CD4-positive, CD25-positive, alpha-beta regulatory T cell (primary cell): ENCODE data around the gene SNAPC1. TPM values are rescaled to one million over a fixed set of nuclear protein-coding genes. Genes with fewer than 3 reads are reported as not detected.

Experiments used
- ATAC-seq, 2 donors: fragments of 150-1000 bp; cut with Tn5 transposase; one replicate each; pipeline ENCODE4 v1.10.0; 2021; ENCODE audit warnings: low read depth in 2 of 2, moderate number of reproducible peaks in 2 of 2, moderate library complexity in 1 of 2
- DNase-seq, 3 donors: peaks; one replicate each; pipeline versions ENCODE4 v3.0.0 to v3.0.0-alpha.2; 2012 to 2022; ENCODE audit warnings: mixed read lengths in 1 of 3
- H3K27ac ChIP-seq: one replicate; pipeline ENCODE4 v1.7.0; 2013; ENCODE audit warnings: mild to moderate bottlenecking, low read length; ENCODE audit not compliant: insufficient read depth, poor library complexity, severe bottlenecking
- H3K27me3 ChIP-seq: one replicate; pipeline ENCODE4 v1.7.0; 2013; ENCODE audit warnings: low read length; ENCODE audit not compliant: control insufficient read depth, insufficient read depth
- H3K36me3 ChIP-seq: one replicate; pipeline ENCODE4 v1.7.0; 2013; ENCODE audit warnings: mild to moderate bottlenecking, low read length, moderate library complexity; ENCODE audit not compliant: control insufficient read depth, insufficient read depth
- H3K4me1 ChIP-seq: 2 replicates; pipeline ENCODE4 v1.7.0; 2013; ENCODE audit warnings: mild to moderate bottlenecking, low read length; ENCODE audit not compliant: insufficient read depth, control insufficient read depth, poor library complexity, severe bottlenecking
- H3K4me3 ChIP-seq: one replicate; pipeline ENCODE4 v1.7.0; 2013; ENCODE audit warnings: low read depth, mild to moderate bottlenecking, low read length, moderate library complexity
- H3K9me3 ChIP-seq, 2 experiments: 1 replicate in 1 of 2; 2 replicates in 1 of 2; pipeline ENCODE4 v1.7.0; 2013; ENCODE audit warnings: low read length in 2 of 2, mild to moderate bottlenecking in 1 of 2, moderate library complexity in 1 of 2; ENCODE audit not compliant: control insufficient read depth in 2 of 2
- H3K27ac Mint-ChIP-seq, 3 donors: one replicate each; pipeline ENCODE4 v1.8.0; 2020 to 2022; ENCODE audit warnings: mild to moderate bottlenecking in 3 of 3, mixed read lengths in 3 of 3, moderate library complexity in 2 of 3
- H3K27me3 Mint-ChIP-seq: one replicate; pipeline ENCODE4 v1.8.0; 2022; ENCODE audit warnings: mild to moderate bottlenecking, mixed read lengths
- H3K36me3 Mint-ChIP-seq: one replicate; pipeline ENCODE4 v1.8.0; 2020; ENCODE audit warnings: mixed read lengths
- H3K4me1 Mint-ChIP-seq, 4 donors: one replicate each; pipeline ENCODE4 v1.8.0; 2020 to 2022; ENCODE audit warnings: mixed read lengths in 4 of 4, mild to moderate bottlenecking in 1 of 4
- H3K4me3 Mint-ChIP-seq, 4 donors: one replicate each; pipeline ENCODE4 v1.8.0; 2020 to 2022; ENCODE audit warnings: mild to moderate bottlenecking in 4 of 4, mixed read lengths in 4 of 4, moderate library complexity in 3 of 4
- H3K9me3 Mint-ChIP-seq, 7 donors: one replicate each; pipeline ENCODE4 v1.8.0; 2020 to 2022; ENCODE audit warnings: mixed read lengths in 7 of 7, mild to moderate bottlenecking in 3 of 7, moderate library complexity in 2 of 7
- polyA plus RNA-seq, 4 donors: library from polyadenylated mRNA; unstranded; fragments of 300-500 nt; fragmentation: Illumina TruSeq; gene quantifications; one replicate each; pipeline ENCODE4 v1.2.3, GENCODE V29; 2021
- total RNA-seq: library from RNA; stranded (reverse); gene quantifications from one replicate; pipeline ENCODE4 v1.2.3, GENCODE V29; 2022

Gene SNAPC1
- total and polyA plus RNA-seq, 5 donors from 2014 or later, result 3.9 to 4.7 (median 4.2) TPM

DNA sequence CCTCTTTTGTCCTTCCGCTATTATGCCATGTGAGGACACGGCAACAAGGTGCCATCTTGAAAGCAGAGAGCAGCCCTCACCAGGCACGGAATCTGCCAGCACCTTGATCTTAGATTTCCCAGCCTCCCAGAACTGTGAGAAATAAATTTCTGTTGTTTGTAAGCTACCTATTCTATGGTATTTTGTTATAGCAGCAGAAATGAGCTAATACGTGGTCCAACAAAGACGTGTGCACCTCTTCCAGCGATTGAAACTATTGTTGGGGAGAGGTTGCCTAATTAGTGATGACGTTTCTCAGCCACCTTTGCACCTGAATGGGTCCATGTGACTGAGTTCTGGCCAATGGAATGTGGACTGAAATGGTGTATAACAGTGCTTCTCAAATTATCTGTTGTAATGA, 2.3 kb upstream of the SNAPC1 start:
- no peak for DNase-seq
- H3K36me3 Mint-ChIP-seq, result no peaks in the 10 kb centered on the region
- no peak overlapping the region for H3K4me3 Mint-ChIP-seq
- H3K27me3 Mint-ChIP-seq, result peaks cover 15% of the 10 kb centered on the region
- no peak overlapping the region for H3K4me3 ChIP-seq
- peaks cover 15 to 36% (median 30%) of the 10 kb centered on the region in 4 donors for H3K4me1 Mint-ChIP-seq
- peaks cover 0 to 4% (median 0%) of the 10 kb centered on the region in 7 donors for H3K9me3 Mint-ChIP-seq
- no peak for ATAC-seq
- H3K27ac ChIP-seq, result no peak overlapping the region
- H3K4me1 ChIP-seq, result peaks cover 25% of the 10 kb centered on the region
- H3K27ac Mint-ChIP-seq, result peak overlapping the region in 1 of 3 donors; percentile 100
- H3K9me3 ChIP-seq, result no peaks in the 10 kb centered on the region
- H3K36me3 ChIP-seq, result no peaks in the 10 kb centered on the region
- peaks cover 12% of the 10 kb centered on the region for H3K27me3 ChIP-seq

DNA sequence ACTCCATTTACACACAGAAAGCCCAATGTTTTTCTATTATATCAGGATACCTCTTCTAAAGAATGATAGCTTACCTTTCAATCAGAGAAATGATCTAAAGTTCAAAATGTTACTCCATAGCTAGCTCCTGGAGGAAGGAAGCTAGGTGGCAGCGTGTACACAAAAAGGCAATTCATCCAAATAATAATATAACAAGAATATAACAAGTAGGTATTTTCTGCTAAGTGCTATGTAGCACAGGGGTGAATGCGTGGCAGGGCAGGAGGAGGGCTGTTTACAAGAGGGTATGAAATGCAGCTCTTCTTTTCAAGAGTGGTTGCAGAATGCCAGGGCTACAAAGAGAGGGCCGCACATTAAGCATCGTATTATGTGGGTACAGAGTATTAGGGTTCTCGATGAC, 663 bp upstream of the SNAPC1 start:
- peaks cover 8% of the 10 kb centered on the region for H3K27me3 Mint-ChIP-seq
- H3K9me3 Mint-ChIP-seq, result peaks cover 0 to 4% (median 0%) of the 10 kb centered on the region in 7 donors
- H3K4me3 Mint-ChIP-seq, result peak overlapping the region; percentile 88 to 100 (median 98)
- peak overlapping the region; percentile 100 for H3K27ac Mint-ChIP-seq
- DNase-seq (no peak), ATAC-seq (no peak)
- H3K4me1 Mint-ChIP-seq, result peaks cover 22 to 51% (median 44%) of the 10 kb centered on the region in 4 donors
- H3K27me3 ChIP-seq, result peaks cover 1% of the 10 kb centered on the region
- no peaks in the 10 kb centered on the region for H3K36me3 Mint-ChIP-seq
- no peaks in the 10 kb centered on the region for H3K9me3 ChIP-seq
- peak overlapping the region; percentile 86 for H3K4me3 ChIP-seq
- peaks cover 25% of the 10 kb centered on the region for H3K4me1 ChIP-seq
- H3K27ac ChIP-seq, result peak overlapping the region; percentile 98
- no peaks in the 10 kb centered on the region for H3K36me3 ChIP-seq

DNA sequence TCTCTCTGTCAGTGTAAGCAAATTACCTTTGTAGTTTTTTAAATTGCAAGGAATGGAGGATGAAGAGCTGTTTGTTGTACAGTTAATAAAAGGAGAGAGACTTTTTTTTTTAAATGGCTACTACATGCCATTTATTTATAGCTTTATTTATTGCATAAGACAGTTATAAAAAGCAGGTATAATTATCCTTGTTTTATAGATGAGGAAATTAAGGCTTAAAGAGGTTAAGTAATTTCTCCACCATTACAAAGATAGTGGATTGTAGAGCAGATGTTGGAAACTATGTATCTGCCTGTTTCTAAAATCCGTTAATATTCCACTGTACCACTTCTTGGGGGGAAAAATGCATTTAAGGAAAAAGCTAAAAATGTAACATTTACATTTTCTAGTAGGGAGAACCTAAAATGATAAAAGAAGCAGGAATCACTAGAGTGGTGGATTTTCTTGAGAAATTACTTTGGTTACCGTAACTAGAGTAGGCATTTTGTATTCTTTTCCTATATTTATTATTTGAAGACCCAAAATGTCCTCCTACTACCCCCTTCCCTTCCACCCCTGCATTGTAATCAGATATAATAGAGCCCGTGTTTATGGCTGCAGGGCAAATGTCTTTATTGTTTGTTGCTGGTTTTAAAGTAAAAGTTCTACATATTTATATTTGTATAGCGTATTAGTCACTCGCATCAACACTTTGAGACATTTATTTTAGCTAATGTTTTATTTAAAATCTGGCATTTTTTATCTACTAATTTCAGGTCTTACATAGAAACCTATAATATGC, 2.3 kb downstream of the SNAPC1 start:
- no peak overlapping the region for H3K4me3 ChIP-seq

DNA sequence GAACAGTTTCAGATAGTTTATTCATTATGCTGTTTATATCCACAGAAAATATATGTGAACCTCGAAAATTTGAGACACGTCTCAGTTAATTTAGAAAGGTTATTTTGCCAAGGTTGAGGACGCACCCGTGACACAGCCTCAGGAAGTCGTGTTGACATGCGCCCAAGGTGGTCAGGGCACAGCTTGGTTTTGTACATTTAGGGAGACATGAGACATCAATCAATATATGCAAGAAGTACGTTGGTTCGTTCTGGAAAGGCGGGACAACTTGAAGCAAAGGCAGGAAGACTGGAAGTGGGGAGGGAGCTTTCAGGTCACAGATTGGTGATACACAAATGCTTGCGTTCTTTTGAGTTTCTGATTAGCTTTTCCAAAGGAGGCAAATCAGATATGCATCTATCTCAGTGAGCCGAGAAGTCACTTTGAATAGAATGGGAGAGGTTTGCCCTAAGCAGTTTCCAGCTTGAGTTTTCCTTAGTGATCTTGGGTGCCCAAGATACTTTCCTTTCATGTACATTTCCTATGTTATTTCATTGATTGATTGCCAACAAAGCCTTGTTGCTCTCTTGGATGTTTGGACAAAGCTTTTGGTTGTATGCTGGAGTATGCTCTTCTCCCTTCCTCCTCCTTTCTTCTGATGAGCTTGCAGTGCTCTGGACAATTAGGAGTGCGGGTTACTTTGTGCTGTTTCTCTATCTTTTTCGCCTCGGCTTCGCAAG, 3.2 kb downstream of the SNAPC1 start:
- peaks cover 25% of the 10 kb centered on the region for H3K4me1 ChIP-seq
- no peak overlapping the region for H3K27ac ChIP-seq
- DNase-seq, result no peak
- Mint-ChIP-seq H3K9me3 (peaks cover 0 to 4% (median 0%) of the 10 kb centered on the region in 7 donors), H3K27me3 (peaks cover 4% of the 10 kb centered on the region), H3K4me3 (peak overlapping the region in 2 of 4 donors; percentile 21 to 88), H3K4me1 (peaks cover 23 to 51% (median 45%) of the 10 kb centered on the region in 4 donors), H3K27ac (peak overlapping the region in 2 of 3 donors; percentile 20 to 27), H3K36me3 (peaks cover 20% of the 10 kb centered on the region)
- no peaks in the 10 kb centered on the region for H3K27me3 ChIP-seq
- peaks cover 11% of the 10 kb centered on the region for H3K36me3 ChIP-seq
- H3K9me3 ChIP-seq, result no peaks in the 10 kb centered on the region
- no peak for ATAC-seq
- H3K4me3 ChIP-seq, result no peak overlapping the region

More for the DNA sequence above, 2.3 kb downstream of the SNAPC1 start:
- peak overlapping the region; percentile 41 to 98 (median 71) for H3K4me3 Mint-ChIP-seq
- Histone ChIP-seq H3K27ac (no peak overlapping the region), H3K36me3 (peaks cover 6% of the 10 kb centered on the region), H3K9me3 (no peaks in the 10 kb centered on the region), H3K4me1 (peaks cover 25% of the 10 kb centered on the region), H3K27me3 (no peaks in the 10 kb centered on the region)
- H3K4me1 Mint-ChIP-seq, result peaks cover 23 to 51% (median 45%) of the 10 kb centered on the region in 4 donors
- no peak for DNase-seq
- H3K9me3 Mint-ChIP-seq, result peaks cover 0 to 4% (median 0%) of the 10 kb centered on the region in 7 donors
- peaks cover 4% of the 10 kb centered on the region for H3K27me3 Mint-ChIP-seq
- ATAC-seq, result no peak
- H3K36me3 Mint-ChIP-seq, result peaks cover 15% of the 10 kb centered on the region
- H3K27ac Mint-ChIP-seq, result peak overlapping the region in 2 of 3 donors; percentile 83 to 100

DNA sequence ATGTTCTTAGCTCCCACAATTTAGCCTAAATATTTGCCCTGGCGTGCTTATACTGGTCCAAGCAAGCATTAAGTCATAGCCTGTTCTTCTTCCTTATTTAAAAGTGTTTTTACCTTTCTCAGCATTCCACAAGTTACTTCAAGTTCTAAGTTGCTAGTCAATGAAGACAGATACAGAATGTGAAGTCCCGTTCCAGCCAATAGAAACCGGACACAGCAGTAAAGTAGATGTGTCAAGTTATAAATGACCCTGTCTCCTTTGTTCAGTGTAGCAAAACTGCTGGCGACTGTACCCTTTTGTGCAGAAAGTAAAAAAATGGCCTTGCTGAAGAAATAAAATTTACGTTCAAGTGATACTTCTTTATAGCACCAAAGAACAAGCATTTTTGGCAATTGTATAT, 3.9 kb downstream of the SNAPC1 start:
- no peak overlapping the region for H3K4me3 ChIP-seq
- H3K9me3 ChIP-seq, result no peaks in the 10 kb centered on the region
- H3K27me3 Mint-ChIP-seq, result peaks cover 4% of the 10 kb centered on the region
- H3K27ac Mint-ChIP-seq, result peak overlapping the region in 2 of 3 donors; percentile 20 to 71
- H3K27ac ChIP-seq, result no peak overlapping the region
- peaks cover 25% of the 10 kb centered on the region for H3K4me1 ChIP-seq
- no peaks in the 10 kb centered on the region for H3K27me3 ChIP-seq
- no peak for DNase-seq
- H3K36me3 Mint-ChIP-seq, result peaks cover 21% of the 10 kb centered on the region
- no peak for ATAC-seq
- peak overlapping the region in 1 of 4 donors; percentile 28 for H3K4me3 Mint-ChIP-seq
- H3K9me3 Mint-ChIP-seq, result peaks cover 0 to 2% (median 0%) of the 10 kb centered on the region in 7 donors
- H3K36me3 ChIP-seq, result peaks cover 17% of the 10 kb centered on the region
- peaks cover 23 to 51% (median 45%) of the 10 kb centered on the region in 4 donors for H3K4me1 Mint-ChIP-seq

DNA sequence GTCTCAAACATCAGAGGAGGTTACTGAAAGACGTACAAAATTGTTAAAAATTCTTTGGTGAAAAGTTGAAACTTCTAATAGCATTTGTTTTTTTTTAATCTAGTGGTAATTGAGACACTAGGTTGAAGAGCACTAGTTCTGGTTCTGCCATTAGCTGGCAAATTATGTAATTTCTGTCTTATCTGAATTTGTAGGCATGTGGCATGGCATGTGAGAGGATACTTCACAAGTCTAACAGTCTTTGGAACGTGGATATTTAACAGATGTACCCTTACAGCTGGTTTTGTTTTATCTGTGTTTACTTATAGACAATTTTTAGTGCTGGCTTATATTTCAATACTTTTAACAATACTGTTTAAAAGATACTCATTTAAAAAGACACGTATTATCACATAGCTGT, 6.0 kb downstream of the SNAPC1 start:
- Mint-ChIP-seq H3K4me3 (peak overlapping the region in 1 of 4 donors; percentile 47), H3K27me3 (no peaks in the 10 kb centered on the region), H3K9me3 (peaks cover 0 to under 1% (median 0%) of the 10 kb centered on the region in 7 donors), H3K27ac (no peak overlapping the region), H3K4me1 (peaks cover 15 to 47% (median 31%) of the 10 kb centered on the region in 4 donors), H3K36me3 (peaks cover 36% of the 10 kb centered on the region)
- no peak for DNase-seq
- Histone ChIP-seq H3K4me3 (no peak overlapping the region), H3K27ac (no peak overlapping the region), H3K4me1 (peaks cover 8% of the 10 kb centered on the region), H3K27me3 (no peaks in the 10 kb centered on the region), H3K36me3 (peaks cover 17% of the 10 kb centered on the region), H3K9me3 (no peaks in the 10 kb centered on the region)
- no peak for ATAC-seq

DNA sequence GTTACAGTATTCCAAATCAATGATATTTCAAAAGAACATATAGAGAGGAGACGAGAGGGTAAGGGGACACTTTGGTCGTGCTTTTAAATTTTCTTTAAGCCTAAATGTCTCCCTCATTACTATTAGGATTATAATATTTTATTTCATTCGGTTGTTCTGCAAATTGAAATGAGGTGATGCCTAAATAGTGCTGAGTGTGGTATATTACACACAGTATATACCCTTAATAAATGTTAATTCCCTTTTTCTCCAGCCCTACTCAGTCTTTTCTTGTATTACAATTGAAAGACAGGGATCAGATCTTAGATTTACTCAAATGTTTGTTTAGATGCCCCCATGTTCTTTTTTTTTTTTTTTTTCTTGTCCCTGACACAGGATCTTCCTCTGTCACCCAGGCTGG, 7.7 kb downstream of the SNAPC1 start:
- H3K27ac Mint-ChIP-seq, result no peak overlapping the region

More for the DNA sequence above, 7.7 kb downstream of the SNAPC1 start:
- Mint-ChIP-seq H3K4me3 (no peak overlapping the region), H3K36me3 (peaks cover 41% of the 10 kb centered on the region), H3K9me3 (no peaks in the 10 kb centered on the region), H3K27me3 (no peaks in the 10 kb centered on the region), H3K4me1 (peaks cover 8 to 32% (median 16%) of the 10 kb centered on the region in 4 donors)
- DNase-seq (no peak), ATAC-seq (no peak)
- H3K27ac ChIP-seq, result no peak overlapping the region
- H3K4me1 ChIP-seq, result no peaks in the 10 kb centered on the region
- peaks cover 22% of the 10 kb centered on the region for H3K36me3 ChIP-seq
- H3K4me3 ChIP-seq, result no peak overlapping the region
- H3K9me3 ChIP-seq, result no peaks in the 10 kb centered on the region
- H3K27me3 ChIP-seq, result no peaks in the 10 kb centered on the region
